Peyer's patch (tissue), 4 donors: Measurements from ENCODE around the gene ZNF330. TPM values are rescaled to one million over a fixed set of nuclear protein-coding genes. Genes with fewer than 3 reads are reported as not detected.

Source experiments
- DNase-seq, 3 donors: peaks; one replicate each; pipeline ENCODE4 v3.0.0-alpha.2; 2017 to 2019
- H3K27ac ChIP-seq, 4 donors: fragments of 200-600 bp; sonication (generic); one replicate each; pipeline ENCODE4 v1.5.1; 2016 to 2019
- H3K27me3 ChIP-seq, 2 donors: fragments of 200-600 bp; sonication (generic); one replicate each; pipeline ENCODE4 v1.5.1; 2019
- H3K36me3 ChIP-seq, 3 donors: fragments of 200-600 bp; sonication (generic); one replicate each; pipeline ENCODE4 v1.5.1; 2016 to 2019
- H3K4me1 ChIP-seq, 4 donors: fragments of 200-600 bp; sonication (generic); one replicate each; pipeline ENCODE4 v1.5.1; 2016 to 2019
- H3K4me3 ChIP-seq, 4 donors: fragments of 200-600 bp; sonication (generic); 1 replicate in 3 of 4; 2 replicates in 1 of 4; pipeline ENCODE4 v1.5.1; 2016 to 2019; ENCODE audit warnings: mild to moderate bottlenecking in 1 of 4
- H3K9me3 ChIP-seq, 4 donors: fragments of 200-600 bp; sonication (generic); one replicate each; pipeline ENCODE4 v1.5.1; 2016 to 2019; ENCODE audit warnings: mild to moderate bottlenecking in 1 of 4
- CTCF ChIP-seq, 6 experiments: fragments of 450-650 bp in 4 of 6; fragments of 200-600 bp in 2 of 6; sonication (generic) in 1 of 6; IDR thresholded peaks; one replicate each; pipeline ENCODE4 v1.5.1; 2017 to 2019; ENCODE audit warnings: antibody characterized with exemption in 6 of 6, mild to moderate bottlenecking in 3 of 6, moderate library complexity in 1 of 6
- POLR2A ChIP-seq, 2 donors: fragments of 450-650 bp; IDR thresholded peaks; one replicate each; pipeline ENCODE4 v1.5.1; 2017; ENCODE audit warnings: antibody characterized with exemption in 2 of 2, mild to moderate bottlenecking in 2 of 2, moderate library complexity in 2 of 2
- total RNA-seq, 4 donors: library from RNA; depleted of rRNA; stranded (reverse); fragments of >200 nt; gene quantifications; one replicate each; pipeline ENCODE4 v1.1.0, GENCODE V29; 2016

The ZNF330 gene
- total RNA-seq, 4 donors from 2014 or later = 10.9 to 56.9 (median 20.5) TPM

- H3K27me3 ChIP-seq = no peaks in the 10 kb centered on the region
- no peak for DNase-seq
- H3K4me1 ChIP-seq = no peaks in the 10 kb centered on the region
- H3K36me3 ChIP-seq = no peaks in the 10 kb centered on the region
- H3K9me3 ChIP-seq = no peaks in the 10 kb centered on the region
- TF ChIP-seq CTCF (IDR thresholded peaks at IDR 0.05) = no peak
- TF ChIP-seq POLR2A (IDR thresholded peaks at IDR 0.05) = no peak
- no peak overlapping the region for H3K4me3 ChIP-seq
- H3K27ac ChIP-seq = no peak overlapping the region
These were observed 62.5 kb downstream of the ZNF330 start for GRCh38 chr4:141283152-141283551.

GRCh38 chr4:141283563-141283962 is 62.9 kb downstream of the ZNF330 start:
- TF ChIP-seq POLR2A (IDR thresholded peaks at IDR 0.05) (no peak), CTCF (IDR thresholded peaks at IDR 0.05) (no peak)
- no peaks in the 10 kb centered on the region for H3K36me3 ChIP-seq
- no peak overlapping the region for H3K27ac ChIP-seq
- H3K27me3 ChIP-seq = no peaks in the 10 kb centered on the region
- H3K9me3 ChIP-seq = no peaks in the 10 kb centered on the region
- H3K4me3 ChIP-seq = no peak overlapping the region
- no peak for DNase-seq
- H3K4me1 ChIP-seq = no peaks in the 10 kb centered on the region

Other genes starting within 250 kb of the ZNF330 start
- 1 to 10 TPM; 1.2 to 9.9 (median 2.5) TPM for gene RNF150, start 87.4 kb upstream of the ZNF330 start, total RNA-seq